Mucosa of rectum (tissue), 2 donors: ENCODE results near the gene HSD11B2.

ENCODE experiments used
- H3K27ac ChIP-seq, 2 donors: one replicate each; pipeline ENCODE4 v1.7.0; 2013; ENCODE audit warnings: inconsistent platforms in 2 of 2, low read depth in 2 of 2, low read length in 2 of 2
- H3K27me3 ChIP-seq, 2 donors: one replicate each; pipeline ENCODE4 v1.7.0; 2013; ENCODE audit warnings: low read length in 2 of 2; ENCODE audit not compliant: control insufficient read depth in 2 of 2, insufficient read depth in 2 of 2
- H3K36me3 ChIP-seq, 2 donors: one replicate each; pipeline ENCODE4 v1.7.0; 2013; ENCODE audit warnings: low read length in 2 of 2; ENCODE audit not compliant: control insufficient read depth in 2 of 2, insufficient read depth in 2 of 2
- H3K4me1 ChIP-seq, 2 donors: one replicate each; pipeline ENCODE4 v1.7.0; 2013; ENCODE audit warnings: low read length in 2 of 2, mild to moderate bottlenecking in 1 of 2; ENCODE audit not compliant: control insufficient read depth in 2 of 2, insufficient read depth in 2 of 2
- H3K4me3 ChIP-seq, 2 donors: one replicate each; pipeline ENCODE4 v1.7.0; 2013; ENCODE audit warnings: low read length in 2 of 2
- H3K9ac ChIP-seq, 2 donors: one replicate each; pipeline ENCODE4 v1.7.0; 2013; ENCODE audit warnings: low read length in 2 of 2, low read depth in 1 of 2, mild to moderate bottlenecking in 1 of 2
- H3K9me3 ChIP-seq, 2 donors: one replicate each; pipeline ENCODE4 v1.7.0; 2013; ENCODE audit warnings: low read length in 2 of 2; ENCODE audit not compliant: control insufficient read depth in 2 of 2
- donor health status: healthy.
- donor health status: Normal muscosa, but diverticular disease.

Gene HSD11B2

DNA sequence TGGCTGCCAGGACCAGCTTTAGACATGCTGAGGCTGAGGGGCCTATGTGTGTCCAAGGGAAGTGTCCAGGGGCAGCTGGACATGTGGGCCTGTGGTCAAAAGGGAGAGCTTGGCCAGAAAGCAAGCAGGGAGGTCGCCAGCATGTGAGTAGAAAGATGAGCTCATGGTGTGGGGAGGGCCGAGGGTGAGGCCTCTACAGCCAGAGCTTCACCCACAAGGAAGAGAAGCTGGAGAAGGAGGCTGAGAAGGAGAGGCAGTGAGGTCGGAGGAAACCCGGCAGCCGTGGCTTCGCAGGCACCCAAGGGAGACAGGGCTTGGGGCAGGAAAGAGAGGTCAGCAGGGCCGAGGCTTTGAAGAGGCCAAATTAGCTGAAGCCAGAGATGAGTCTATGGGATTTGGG lies 4.0 kb upstream of the HSD11B2 start:
- Histone ChIP-seq H3K9me3 (no peaks in the 10 kb centered on the region), H3K27me3 (peaks cover 3 to 4% of the 10 kb centered on the region in 2 donors), H3K9ac (peak overlapping the region in 1 of 2 donors; percentile 2), H3K36me3 (no peaks in the 10 kb centered on the region), H3K27ac (no peak overlapping the region), H3K4me1 (peaks cover 21 to 27% of the 10 kb centered on the region in 2 donors), H3K4me3 (no peak overlapping the region)

DNA sequence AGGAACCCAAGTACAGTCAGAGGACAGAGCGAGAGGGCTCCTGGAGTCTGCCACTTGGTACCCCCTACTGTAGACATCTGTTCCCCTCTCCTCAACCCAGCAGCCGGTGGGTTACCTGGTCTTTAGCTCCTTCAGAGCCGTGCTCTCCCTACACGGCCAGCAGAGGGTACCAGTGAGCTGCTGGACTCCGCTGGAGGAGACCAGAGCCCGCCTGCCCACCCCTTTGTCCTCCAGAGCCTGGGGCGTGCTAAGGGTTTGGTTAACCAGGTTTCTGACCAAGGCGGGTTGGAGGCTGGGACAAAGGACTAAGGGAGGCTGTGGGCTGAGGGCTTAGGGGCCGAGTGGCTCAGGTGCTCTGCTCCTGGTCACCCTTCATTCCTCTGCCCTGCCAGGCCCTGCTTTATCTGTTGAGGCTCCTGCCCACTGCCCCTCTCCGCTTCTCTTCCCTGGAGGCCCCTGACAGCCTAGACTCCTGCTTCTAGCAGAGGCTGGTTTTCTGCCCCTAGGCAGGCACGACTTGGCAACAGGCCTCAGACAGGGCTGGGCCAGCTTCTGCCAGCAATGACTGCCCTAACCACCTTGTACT lies 2.7 kb upstream of the HSD11B2 start:
- Histone ChIP-seq H3K27me3 (peaks cover 3 to 4% of the 10 kb centered on the region in 2 donors), H3K27ac (peak overlapping the region; percentile 98 to 99), H3K9ac (peak overlapping the region; percentile 68 to 100), H3K36me3 (peaks cover under 1 to 5% of the 10 kb centered on the region in 2 donors), H3K4me3 (no peak overlapping the region), H3K9me3 (no peaks in the 10 kb centered on the region), H3K4me1 (peaks cover 25 to 35% of the 10 kb centered on the region in 2 donors)

DNA sequence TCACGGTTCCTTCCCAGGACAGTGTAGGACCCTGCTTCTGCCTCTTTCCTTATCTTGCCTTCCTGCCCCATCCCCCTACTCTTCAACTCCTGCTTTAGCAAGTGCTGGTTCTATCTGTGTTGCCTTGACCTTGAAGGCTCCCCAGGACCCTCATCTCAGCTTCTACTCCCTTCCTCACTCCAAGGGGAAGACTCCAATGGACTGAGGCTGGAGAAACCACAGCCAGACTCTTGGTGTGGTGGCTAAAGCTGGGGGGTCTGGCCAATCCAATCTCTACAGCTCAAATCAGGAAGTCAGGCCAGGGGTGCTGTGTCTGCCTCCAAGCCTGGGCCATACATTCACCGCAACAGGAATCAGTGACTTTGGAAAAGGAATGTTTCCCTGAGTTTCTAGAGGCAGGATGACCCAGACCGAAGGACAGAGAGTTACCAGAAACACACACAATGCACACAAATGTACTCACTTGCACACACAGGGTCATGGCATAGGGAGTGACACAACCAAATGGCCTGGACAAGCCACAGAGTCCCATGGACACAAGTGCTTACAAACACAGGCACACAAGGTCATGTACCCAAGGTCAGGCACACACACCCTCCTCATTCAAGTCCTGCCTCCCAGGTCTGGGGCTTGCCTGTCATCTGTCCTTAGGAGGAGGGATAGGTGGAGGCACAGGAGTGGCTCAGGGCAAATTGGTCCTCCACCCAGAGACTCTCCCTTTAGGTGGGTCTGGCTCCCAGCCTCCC lies 1.7 kb upstream of the HSD11B2 start:
- Histone ChIP-seq H3K36me3 (peaks cover 4 to 9% of the 10 kb centered on the region in 2 donors), H3K4me3 (peak overlapping the region; percentile 76 to 85), H3K27me3 (peaks cover 3 to 4% of the 10 kb centered on the region in 2 donors), H3K27ac (peak overlapping the region; percentile 98 to 99), H3K9ac (peak overlapping the region; percentile 99 to 100), H3K9me3 (no peaks in the 10 kb centered on the region), H3K4me1 (peaks cover 26 to 43% of the 10 kb centered on the region in 2 donors)

DNA sequence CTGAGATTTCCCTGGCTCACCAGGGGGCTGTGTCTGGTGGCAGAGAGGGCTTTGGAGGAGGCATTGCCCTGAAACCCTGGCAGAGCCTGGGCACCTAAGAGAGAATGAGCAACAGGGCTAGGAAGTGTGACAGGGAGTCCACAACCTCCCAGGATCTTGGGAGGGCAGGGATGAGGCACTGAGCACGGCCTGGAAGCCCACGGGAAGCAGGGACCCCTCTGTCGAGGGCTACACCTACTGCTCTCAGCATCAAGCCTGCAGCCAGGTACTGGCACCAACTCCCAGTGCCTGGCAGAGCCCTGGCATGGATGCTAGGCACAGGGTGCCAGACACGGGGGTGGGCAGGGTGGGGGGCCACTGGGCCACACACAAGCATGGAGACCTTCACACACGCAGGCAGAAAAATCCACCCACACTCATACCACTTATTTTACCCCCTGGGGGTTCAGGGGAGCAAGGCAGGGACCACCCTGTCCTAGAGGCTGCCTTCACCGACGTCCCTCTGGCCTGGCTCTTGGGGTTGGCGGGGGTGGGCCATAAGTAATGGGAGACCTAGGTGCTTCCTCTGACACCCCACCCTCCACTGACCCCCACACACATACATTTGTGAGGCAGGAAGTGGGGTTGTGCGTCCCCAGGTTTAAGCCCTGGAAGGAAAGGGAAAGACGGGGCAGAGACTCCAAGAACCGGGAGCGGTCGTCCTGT lies 970 bp upstream of the HSD11B2 start:
- Histone ChIP-seq H3K9ac (peak overlapping the region; percentile 99 to 100), H3K4me3 (peak overlapping the region; percentile 76 to 85), H3K27me3 (peaks cover 0 to 3% of the 10 kb centered on the region in 2 donors), H3K36me3 (peaks cover 4 to 9% of the 10 kb centered on the region in 2 donors), H3K27ac (peak overlapping the region; percentile 98 to 99), H3K9me3 (no peaks in the 10 kb centered on the region), H3K4me1 (peaks cover 26 to 44% of the 10 kb centered on the region in 2 donors)

DNA sequence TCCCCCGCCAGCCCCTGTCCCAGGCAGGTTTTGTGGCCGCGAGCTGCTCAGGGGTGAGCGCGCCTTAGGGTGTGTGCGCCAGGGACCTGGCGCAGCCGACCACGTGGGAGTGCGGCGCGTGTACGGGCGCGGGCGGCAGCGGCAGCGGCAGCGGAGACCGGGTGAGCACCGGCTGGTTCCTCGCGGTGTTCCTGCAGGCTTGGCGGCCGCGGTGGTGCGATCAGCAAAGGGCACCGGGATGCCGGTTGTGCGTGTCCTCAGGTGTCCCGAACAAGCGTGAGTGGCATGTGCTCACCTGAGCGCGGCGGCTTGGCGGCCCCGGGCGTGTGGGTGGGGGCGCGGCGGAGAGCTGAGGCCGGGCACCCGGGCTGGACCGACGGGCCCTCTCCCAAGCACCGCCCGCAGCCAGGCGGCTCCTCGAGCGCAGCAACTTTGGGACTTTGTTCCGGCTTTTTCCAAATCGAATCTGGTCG lies 381 bp upstream of the HSD11B2 start:
- Histone ChIP-seq H3K9me3 (no peaks in the 10 kb centered on the region), H3K27ac (peak overlapping the region; percentile 98 to 99), H3K36me3 (peaks cover 10 to 15% of the 10 kb centered on the region in 2 donors), H3K27me3 (no peaks in the 10 kb centered on the region), H3K9ac (peak overlapping the region; percentile 99 to 100), H3K4me1 (peaks cover 29 to 44% of the 10 kb centered on the region in 2 donors), H3K4me3 (peak overlapping the region; percentile 76 to 85)

DNA sequence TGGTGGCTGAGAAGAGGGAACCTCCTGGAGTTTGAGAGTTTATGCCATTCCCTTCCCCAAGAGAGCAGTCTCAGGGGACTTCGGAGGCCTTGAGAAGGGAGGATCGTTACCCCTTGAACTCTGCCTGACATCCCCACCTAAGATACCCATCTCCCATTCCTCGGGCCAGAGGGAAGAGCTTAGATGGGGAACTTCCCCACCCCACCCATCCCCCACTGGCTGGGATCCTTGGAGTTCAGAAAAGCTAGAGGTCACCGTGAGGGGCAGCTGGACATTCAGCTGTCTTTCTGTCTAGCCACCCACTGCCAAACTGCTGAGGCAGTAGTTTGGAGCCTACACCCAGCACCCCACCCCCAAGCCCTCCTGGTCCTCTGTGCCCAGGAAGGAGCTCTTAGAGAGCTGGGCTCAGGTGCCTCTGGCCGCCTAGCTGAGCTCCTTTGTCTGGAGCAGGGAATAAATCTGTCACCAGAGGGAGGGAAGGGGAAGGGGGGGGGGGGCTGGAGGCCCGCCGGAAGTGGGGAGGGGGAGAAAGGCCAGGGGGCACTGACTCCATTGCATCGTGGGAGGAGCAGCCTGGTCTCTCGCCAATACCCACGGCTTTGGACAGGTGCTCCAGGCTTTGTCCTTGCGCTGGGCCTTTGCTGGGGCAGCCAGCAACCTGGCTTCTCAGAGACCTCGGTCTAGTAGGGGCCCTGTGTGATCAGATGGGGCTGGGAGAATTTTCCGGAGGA lies 1.0 kb downstream of the HSD11B2 start:
- Histone ChIP-seq H3K4me1 (peaks cover 32 to 44% of the 10 kb centered on the region in 2 donors), H3K4me3 (peak overlapping the region; percentile 88), H3K27me3 (no peaks in the 10 kb centered on the region), H3K9ac (peak overlapping the region; percentile 93 to 100), H3K9me3 (no peaks in the 10 kb centered on the region), H3K36me3 (peaks cover 20 to 29% of the 10 kb centered on the region in 2 donors), H3K27ac (peak overlapping the region; percentile 94 to 99)

DNA sequence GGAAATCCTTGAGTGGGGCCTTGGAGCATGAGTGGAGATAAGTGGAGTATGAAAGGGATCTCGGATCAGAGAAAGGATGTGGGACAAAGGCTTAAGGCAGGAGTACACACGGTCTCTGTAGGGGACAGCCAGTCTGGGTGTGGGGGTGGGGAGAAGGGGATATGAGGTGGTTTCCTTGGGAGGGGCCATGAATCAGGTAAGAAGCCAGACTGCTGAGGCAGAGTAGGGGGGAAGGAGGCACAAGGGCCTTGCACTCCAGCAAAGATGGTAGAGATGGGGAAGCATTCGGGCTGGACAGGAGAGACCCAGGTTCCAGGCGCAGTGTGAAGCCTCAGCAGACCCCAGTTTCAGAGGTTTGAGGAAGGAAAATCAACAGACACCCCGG lies 1.6 kb downstream of the HSD11B2 start:
- Histone ChIP-seq H3K4me3 (peak overlapping the region; percentile 88), H3K27ac (peak overlapping the region; percentile 94 to 99), H3K4me1 (peaks cover 32 to 44% of the 10 kb centered on the region in 2 donors), H3K27me3 (no peaks in the 10 kb centered on the region), H3K36me3 (peaks cover 26 to 34% of the 10 kb centered on the region in 2 donors), H3K9ac (peak overlapping the region; percentile 76 to 100), H3K9me3 (no peaks in the 10 kb centered on the region)

DNA sequence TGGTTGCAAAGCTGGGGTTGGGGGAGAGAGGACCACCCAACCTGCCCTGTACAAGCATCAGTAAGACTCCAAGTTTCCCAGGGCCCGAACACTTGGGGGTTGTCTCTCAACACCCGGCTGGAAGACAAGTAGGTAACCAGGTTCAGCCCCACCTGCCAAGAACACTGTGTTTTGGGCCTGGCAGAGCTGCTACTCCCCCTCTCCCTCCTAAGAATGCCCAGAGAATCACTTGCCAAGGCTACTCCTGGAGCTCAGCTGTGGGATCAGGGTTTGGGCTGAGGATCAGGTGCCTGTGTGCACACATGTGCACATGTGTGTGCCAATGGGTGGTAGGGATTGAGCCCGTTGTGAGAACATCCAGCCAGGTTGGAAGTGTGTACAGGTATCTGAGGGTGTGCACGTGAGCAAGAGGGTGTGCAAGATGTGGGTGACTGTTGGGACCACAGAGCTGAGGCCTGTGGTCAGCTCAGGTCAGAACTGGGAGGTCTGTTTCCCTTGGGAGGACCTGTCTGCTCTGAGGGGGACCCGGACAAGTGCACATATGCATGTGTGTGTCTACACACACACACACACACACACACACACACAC lies 2.3 kb downstream of the HSD11B2 start:
- peak overlapping the region; percentile 76 to 100 for H3K9ac ChIP-seq
- H3K27me3 ChIP-seq = no peaks in the 10 kb centered on the region
- no peaks in the 10 kb centered on the region for H3K9me3 ChIP-seq
- H3K4me3 ChIP-seq = peak overlapping the region; percentile 88
- peak overlapping the region; percentile 94 to 99 for H3K27ac ChIP-seq
- peaks cover 33 to 41% of the 10 kb centered on the region in 2 donors for H3K36me3 ChIP-seq
- H3K4me1 ChIP-seq = peaks cover 26 to 37% of the 10 kb centered on the region in 2 donors

DNA sequence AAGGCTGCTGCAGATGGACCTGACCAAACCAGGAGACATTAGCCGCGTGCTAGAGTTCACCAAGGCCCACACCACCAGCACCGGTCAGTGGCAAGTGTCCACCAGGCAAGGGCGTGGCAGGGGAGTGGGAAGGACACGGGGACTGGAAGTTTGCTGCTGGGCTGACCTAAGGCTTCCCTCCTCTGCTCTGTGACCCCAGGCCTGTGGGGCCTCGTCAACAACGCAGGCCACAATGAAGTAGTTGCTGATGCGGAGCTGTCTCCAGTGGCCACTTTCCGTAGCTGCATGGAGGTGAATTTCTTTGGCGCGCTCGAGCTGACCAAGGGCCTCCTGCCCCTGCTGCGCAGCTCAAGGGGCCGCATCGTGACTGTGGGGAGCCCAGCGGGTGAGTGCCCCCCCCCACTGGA lies 4.8 kb downstream of the HSD11B2 start:
- Histone ChIP-seq H3K36me3 (peaks cover 51 to 58% of the 10 kb centered on the region in 2 donors), H3K27ac (peak overlapping the region; percentile 43 to 50), H3K9me3 (no peaks in the 10 kb centered on the region), H3K4me3 (no peak overlapping the region), H3K4me1 (peaks cover 21 to 26% of the 10 kb centered on the region in 2 donors), H3K27me3 (no peaks in the 10 kb centered on the region), H3K9ac (no peak overlapping the region)
